GM19395 (cell line): ENCODE results near the gene U2AF2.

Source experiments
- ATAC-seq: cut with Tn5 transposase; IDR thresholded peaks from one replicate; pipeline ENCODE4 v1.9.1; 2021; ENCODE audit warnings: mild to moderate bottlenecking, moderate library complexity; ENCODE audit not compliant: unreplicated experiment

The U2AF2 gene

DNA sequence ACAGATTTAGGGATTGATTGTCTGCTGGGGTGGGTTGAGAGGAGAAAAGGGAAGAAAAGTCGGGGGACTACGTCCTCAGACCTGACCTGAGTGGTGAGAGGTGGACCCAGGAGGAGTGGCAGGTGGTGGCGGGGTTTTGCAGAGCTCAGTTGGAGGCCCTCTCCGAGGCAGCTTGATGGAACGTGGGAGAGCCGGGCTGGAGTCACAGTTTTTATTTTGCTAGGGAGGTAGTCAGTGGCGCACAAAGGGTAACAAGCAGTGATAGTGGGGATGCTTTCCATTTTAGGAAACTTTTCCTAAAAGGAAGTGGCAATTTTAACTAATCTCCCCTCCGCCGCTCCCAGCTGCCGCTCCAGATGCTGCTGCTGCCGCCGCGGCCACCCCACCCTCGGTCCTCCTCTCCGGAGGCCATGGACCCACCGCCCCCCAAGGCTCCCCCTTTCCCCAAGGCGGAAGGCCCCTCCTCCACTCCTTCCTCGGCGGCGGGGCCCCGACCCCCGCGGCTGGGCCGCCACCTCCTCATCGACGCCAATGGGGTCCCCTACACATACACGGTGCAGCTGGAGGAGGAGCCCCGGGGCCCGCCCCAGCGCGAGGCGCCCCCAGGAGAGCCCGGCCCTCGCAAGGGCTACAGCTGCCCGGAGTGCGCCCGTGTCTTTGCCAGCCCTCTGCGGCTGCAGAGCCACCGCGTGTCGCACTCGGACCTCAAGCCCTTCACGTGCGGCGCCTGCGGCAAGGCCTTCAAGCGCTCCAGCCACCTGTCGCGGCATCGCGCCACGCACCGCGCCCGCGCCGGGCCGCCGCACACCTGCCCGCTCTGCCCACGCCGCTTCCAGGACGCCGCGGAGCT is 12.5 kb upstream of the U2AF2 start:
- ATAC-seq, result no peak

DNA sequence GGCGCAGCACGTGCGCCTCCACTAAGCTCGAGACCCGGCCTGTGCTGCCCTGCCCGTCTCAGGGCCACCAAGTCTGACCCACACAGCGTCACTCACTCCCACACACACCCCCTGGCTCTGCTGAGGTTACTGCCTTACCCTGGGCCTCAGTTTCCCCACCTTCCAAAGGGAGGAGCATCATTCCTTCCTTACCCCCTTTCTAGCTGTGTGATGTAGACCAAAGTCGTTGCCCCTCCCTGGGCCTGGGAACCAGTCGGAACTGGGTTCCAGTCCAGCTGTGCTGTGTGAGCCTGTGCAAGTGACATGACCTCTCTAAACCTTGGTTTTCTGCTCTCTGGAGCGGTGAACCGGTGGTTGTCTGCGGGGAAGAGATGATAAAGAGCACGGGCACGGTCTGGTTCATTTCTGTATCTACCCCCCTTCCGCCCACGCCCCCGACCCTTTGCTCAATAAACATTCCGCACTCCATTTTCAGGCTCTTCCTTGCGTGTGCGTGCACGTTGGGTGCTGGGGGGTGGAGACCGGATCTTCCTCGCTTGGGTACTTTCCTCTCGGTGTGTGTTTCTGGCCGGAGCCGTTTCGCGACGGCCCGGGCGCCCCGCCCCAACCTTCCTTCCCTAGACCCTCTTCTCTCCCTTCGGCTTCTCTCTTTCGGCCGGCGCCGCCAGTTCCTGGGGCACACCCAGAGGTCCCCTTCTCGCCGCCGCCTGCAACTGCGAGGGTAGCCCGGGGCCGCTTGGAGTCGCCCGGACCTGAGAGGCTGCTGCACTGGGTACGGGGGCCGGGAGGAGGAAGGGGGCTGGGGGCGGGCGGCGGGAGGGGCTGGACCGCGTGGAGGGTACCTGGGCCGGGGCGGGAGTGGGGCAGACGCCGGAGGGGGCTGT is 11.6 kb upstream of the U2AF2 start, which contains the start of gene ZNF581:
Gene ZNF581, plus strand, starts transcription at position 647 of the 884 bp plus-strand sequence. CDS start 923 bp downstream, outside the sequence.
- peak; percentile 33 for ATAC-seq

DNA sequence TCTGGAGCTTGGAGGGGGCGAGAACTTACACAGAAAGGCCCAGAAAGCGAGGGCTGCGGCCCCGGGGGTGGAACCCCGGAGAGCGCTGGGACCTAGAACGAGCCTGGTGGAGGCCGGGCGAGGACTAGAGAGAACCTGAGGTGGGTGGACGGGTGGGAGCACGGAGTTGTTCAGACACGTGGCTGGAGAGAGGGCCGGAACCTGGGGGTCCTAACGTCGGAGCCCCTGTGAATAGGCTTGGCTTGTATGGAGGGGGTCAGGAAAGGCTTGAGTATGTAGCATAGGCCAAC is 11.0 kb upstream of the U2AF2 start:
- no peak for ATAC-seq

DNA sequence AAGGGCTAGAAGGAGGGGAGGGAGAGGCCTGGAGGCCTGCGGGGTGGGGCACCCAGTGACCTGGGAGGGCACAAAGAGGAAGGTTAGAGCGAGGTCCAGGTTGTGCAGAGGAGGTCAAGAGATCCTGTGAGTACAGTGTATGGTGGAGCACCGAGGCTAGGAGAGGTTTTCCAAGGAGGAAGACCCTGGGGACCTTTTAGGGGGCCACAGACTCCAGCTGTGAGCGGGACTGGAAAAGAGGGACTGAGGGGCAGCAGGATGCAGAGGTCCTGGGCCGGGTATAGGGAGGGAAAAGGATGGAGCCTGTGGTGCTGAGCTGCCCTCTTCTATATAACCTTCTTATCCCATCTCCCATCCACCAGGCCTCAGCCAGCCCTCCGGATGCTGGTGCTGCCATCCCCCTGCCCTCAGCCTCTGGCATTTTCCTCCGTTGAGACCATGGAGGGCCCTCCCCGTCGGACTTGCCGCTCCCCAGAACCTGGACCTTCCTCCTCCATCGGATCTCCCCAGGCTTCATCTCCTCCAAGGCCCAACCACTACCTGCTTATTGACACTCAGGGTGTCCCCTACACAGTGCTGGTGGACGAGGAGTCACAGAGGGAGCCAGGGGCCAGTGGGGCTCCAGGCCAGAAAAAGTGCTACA is 10.5 kb upstream of the U2AF2 start:
- ATAC-seq, result no peak

DNA sequence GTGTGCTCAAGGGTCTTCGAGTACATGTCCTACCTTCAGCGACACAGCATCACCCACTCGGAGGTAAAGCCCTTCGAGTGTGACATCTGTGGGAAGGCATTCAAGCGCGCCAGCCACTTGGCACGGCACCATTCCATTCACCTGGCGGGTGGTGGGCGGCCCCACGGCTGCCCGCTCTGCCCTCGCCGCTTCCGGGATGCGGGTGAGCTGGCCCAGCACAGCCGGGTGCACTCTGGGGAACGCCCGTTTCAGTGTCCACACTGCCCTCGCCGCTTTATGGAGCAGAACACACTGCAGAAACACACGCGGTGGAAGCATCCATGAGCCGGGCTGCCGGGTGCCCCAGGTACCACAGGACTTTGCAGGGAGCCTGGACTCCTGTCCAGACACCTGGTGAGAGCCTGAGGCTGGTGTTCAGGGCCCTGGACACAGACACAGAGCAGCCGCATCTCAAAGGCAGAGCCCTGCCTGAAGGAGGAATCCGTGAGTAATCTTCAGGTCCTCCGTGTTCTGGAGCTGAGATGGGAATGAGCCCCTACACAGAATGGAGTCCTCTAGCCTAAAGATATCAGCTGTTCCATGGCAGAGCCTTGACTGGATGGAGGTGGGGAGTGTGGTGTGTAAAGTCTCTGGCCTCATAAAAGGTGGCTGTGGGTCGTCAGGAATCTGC is 9.9 kb upstream of the U2AF2 start:
- ATAC-seq, result no peak

DNA sequence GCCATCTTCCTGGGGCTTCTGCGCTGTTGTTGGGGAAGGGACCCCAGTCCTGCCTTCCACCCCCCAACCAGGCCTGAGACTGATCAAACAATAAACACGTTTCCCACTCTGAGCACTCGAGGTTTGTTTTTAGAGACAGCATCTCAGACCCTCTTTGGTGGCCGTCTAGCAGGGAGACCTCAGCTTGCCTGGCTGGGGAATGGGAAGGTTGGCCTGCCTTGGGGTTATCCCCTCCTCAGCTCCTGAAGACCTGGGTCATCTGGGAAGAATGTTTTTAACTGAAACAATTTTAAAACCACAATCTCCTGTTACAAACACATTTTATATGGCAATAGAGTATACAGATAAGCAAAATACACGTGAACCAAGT is 9.3 kb upstream of the U2AF2 start:
- no peak for ATAC-seq

DNA sequence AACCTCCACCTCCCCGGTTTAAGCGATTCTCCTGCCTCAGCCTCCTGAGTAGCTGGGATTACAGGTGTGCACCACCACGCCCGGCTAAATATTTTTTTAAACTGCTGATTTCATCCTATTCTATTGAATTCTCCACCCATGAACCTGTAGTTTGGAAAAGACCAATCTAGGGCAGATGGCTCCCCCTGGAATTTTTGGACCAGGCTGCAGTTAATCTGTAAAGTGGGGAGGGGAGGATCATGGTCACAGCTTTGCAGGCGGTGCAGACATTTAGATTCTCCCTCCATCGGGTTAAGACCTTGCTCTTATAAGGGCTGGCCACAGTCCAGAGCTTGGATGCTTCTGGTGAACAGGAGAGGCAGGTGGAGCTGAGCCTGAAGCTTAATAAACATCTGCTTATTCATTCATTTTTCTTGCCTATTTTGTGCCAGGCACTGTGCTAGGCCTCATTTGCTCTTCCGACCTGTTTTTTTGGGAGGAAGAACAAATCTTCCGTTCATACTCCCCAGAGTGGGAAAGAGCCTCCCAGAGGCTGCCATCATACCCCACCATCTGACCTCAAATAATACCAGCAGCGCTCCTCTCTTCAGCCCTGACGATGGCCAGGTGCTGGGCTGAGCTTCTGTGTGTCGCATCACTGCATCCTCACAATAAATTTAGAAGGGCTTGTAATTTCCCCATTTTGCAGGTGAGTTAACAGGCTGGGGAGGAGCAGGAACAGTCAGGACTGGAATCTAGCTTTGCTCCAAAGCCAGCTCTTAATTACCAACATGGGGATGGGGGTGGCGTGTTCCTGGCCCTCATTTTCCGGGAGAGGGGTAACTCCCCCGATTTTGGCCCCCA is 7.7 kb upstream of the U2AF2 start:
- no peak for ATAC-seq

DNA sequence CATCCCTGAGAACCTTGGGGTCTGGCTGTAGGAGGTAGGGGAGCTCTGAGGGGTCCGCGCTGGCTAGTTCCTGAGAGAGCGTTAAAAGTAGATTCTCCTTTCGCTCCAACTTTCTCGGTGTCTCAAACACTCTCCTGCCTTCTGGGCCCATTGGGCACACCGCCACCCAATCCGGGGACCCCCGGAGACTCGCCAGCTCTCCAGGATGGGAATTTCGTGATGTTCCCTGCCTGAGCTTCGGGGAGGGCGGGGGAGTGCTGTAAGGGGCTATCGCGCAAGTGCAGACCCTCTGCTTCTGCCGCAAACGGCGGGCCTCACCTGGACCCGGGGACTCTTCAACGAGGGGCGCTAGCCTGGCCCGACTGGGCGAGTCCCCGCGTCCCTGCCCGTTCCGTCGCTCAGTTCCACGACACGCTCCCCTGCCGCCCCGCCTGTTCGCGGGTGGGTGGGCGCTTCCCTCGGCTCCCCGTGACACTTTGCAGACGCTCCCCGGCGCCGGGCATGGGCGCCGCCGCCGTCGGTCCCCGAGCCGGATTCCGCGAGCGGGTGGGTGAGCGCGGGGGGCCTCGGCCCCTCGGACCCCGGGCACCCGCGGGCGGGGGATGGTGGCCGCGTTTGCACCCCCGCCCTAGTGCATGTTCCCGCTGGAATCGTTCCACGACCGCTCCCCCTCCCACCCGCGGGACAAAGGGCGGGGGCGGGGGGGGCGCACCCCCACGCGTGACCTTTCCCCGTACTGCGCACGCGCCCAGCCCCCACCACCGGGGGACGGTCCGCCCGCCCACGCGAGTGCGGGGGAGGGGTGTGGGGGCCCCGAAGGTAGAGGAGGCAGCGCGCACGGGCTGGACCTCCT is 6.9 kb upstream of the U2AF2 start, which contains the start of gene CCDC106:
Gene CCDC106, plus strand, starts transcription at position 481 of the 853 bp plus-strand sequence. CDS start 835 bp downstream, outside the sequence.
- ATAC-seq, result no peak

DNA sequence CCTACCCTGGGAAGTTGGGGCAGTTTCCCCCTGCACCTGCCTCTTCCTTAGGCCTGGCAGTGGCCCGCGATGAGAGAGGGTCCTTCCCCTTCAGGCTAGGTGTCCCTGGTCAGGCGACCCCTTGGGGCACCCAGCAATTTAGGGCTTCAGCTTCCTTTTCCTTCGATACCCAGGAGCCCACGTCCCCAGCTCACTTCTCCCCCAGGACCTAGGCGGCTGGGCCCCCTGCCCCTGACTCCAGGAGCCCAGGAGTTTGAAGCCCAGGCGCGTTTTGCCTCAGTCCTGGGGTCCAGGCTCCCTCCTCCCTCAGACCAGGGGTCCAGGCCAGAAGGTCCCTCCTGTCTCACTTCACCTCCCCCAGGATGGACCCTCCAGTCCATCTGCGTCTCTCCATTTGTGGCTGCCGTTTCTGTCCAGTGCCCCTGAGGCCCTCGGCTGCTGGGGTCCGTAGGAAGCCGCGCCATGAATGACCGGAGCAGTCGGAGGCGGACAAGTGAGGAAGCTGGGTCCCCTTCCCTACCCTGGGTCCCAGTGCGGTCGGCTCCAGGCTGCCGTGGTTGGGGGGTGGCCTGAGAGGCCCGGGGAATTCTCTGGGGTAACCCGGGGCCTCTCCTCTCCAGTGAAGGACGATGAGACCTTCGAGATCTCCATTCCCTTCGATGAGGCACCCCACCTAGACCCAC is 6.1 kb upstream of the U2AF2 start:
- ATAC-seq, result no peak

DNA sequence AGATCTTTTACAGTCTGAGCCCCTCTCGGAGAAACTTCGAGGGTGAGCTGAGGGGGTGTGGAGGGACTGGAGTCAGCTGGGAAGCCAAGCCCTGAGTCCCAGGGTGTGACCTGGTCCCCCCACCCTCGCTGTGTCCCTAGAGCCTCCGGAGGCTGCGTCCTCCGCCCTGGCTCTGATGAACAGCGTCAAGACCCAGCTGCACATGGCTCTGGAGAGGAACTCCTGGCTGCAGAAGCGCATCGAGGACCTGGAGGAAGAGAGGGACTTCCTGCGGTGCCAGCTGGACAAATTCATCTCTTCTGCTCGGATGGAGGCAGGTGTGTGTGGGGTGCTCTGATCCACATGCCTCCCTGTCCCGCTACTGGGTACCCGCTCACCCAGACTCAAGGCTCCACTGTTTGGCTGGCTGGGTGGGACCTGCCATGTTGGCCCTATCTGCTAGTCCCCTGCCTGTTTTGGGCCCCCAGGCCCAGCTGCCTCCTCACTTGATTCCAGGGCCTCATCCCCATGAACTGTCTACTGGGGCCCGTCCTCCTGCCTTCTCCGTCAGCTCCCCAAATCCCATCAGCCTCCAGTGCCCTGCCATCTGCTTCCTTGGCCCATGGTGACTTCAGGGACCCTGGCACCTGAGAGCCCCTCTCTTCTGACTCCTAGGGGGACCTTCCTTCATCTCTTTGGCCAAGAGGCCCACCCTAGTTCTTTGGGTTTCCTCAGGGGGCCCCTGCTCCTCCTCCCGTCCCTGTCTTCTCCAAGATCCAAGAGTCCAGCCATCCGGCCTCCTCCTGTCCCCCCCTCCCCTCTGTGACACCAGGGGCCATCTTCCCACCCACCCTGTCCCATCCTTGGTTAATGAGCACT is 5.3 kb upstream of the U2AF2 start:
- ATAC-seq, result no peak

DNA sequence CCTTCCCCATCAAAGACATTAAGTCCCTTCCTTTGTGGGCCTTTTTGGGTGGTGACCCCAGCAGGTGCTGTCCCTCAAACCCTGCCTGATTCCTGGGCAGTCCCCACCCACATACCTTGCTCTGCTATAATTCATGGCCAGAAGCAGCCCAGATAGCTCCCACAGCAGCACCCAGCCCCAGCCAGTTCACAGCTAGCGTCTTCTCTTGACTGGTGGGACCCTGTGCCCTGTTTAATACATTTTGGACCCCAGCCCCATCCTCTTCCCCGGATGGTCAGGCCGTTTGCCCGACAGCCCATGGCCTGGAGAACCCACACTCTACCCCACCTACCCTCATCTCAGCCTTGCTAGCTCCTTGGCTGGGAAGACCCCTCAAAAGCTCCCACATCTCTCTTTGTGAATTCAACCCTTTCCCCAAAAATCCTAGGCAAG is 4.7 kb upstream of the U2AF2 start:
- no peak for ATAC-seq

DNA sequence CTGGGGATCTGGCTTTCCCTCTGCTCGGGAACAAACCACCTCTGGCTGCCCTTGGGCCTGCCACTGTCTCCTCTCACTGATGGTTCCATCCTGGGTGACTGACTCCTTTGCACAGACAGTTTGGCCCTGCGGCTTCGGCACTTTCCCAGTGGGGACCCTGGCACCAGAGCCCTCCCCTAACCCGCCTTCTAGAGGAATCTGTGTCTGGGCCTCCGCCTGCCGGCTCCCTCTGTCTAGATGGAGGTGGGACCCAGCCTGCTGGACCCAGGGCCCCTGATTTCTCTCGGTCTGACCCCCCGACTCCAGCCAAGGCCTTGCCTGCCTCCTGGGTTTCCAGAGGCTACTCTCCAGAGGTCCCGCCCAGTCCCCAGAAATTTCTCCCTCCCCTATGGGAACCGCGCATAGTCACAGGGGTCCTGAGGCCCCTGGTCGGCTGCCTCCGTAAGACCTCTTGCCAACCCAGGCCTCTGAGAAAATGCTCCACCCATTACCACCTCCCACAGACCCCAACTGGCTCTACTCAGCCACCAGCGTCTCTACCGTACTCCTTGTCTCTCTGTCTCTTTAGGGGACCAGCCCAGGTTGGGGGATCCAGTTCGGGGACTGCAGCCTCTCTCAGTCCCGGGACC is 4.1 kb upstream of the U2AF2 start:
- no peak for ATAC-seq

DNA sequence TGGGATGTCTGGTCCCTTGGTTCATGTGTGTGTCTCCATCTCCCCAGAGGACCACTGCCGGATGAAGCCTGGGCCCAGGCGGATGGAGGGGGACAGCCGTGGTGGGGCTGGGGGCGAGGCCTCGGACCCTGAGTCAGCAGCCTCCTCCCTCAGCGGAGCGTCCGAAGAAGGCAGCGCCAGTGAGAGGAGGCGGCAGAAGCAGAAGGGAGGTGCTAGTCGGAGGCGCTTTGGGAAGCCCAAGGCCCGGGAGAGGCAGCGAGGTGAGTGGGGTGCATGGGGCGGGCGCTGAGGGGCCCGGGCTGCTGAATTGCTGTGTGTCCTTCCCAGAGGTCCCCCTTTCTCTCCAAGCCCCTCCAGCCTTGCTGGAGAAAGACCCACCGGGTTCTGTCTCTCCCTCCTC is 3.6 kb upstream of the U2AF2 start:
- ATAC-seq, result no peak

DNA sequence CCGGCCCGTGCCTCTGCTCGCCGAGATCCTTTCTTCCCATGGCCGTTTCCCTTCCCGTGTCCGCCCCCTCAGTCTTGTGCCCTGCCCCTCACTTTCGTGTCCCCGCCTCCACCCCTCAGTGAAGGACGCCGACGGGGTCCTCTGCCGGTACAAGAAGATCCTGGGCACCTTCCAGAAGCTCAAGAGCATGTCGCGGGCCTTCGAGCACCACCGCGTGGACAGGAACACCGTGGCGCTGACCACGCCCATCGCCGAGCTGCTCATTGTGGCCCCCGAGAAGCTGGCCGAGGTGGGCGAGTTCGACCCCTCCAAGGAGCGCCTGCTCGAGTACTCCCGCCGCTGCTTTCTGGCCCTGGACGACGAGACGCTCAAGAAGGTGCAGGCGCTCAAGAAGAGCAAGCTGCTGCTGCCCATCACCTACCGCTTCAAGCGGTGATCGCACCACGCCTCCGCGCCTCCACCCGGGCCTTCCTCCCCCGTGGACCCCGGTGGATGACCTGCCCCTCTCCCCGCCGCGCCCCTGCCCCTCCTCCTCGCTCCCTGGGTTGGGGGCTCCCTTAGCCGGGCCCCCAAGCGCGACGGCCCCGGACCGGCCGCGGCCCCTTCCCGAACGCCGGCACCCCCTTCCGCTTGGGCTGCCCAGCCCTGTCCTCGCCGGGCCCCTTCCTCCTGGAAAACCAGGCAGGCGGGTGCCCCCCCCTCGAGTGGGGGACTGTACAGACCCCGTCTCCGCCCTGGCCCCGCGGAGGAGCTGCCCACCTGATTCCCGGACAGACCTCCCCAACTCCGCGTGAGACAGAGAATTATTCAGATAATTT is 2.3 kb upstream of the U2AF2 start:
- ATAC-seq, result no peak

DNA sequence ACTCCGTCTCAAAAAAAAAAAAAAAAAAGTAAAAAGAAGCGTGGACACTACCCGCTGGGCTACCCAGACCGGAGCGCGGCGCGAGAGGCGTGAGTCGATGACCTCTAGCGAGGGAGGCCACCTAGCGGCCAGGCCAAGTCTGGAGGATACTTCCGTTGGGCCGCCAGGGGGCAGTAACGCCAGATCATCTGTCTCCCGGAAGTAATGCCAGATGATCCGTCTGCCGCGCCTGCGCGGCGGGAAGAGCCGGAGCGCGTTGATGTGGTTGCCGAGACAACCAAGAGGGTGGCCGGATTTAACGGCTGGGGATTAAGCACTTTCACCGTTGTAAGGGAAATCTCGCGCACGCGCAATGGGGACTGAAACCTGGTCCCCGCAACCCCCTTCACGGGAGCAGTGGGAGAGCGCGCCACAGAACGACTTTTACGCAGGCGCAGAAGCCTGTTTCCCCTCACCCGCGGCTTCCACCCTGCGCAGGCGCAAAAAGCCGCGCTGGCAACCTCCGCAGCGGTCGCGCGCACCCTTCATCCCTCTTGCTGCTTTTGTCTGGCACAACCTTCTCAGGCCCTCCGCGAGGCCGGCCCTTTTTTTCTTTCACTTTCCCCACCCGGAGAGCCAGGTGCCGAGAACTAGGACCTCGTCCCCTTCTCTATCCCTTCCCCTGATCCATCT is 1.0 kb upstream of the U2AF2 start:
- ATAC-seq, result peak; percentile 54
